Ovary (tissue), 9 donors: ENCODE data around the gene NOXO1. TPM values are rescaled to one million over a fixed set of nuclear protein-coding genes. Genes with fewer than 3 reads are reported as not detected.

Experiments
- DNase-seq, 5 donors: peaks; one replicate each; pipeline ENCODE4 v3.0.0-alpha.2; 2019 to 2020
- H3K27ac ChIP-seq, 2 donors: fragments of 200-600 bp; one replicate each; pipeline versions ENCODE4 v1.5.1 to v1.8.0; 2019 to 2022
- H3K27me3 ChIP-seq: fragments of 200-600 bp; one replicate; pipeline ENCODE4 v1.8.0; 2022
- H3K36me3 ChIP-seq: fragments of 200-600 bp; sonication (generic); one replicate; pipeline ENCODE4 v1.5.1; 2019
- H3K4me1 ChIP-seq: one replicate; pipeline ENCODE4 v1.8.1; 2013; ENCODE audit warnings: mild to moderate bottlenecking, moderate library complexity; ENCODE audit not compliant: insufficient read depth
- H3K4me3 ChIP-seq: fragments of 200-600 bp; sonication (generic); one replicate; pipeline ENCODE4 v1.5.1; 2017
- H3K9me3 ChIP-seq, 2 donors: fragments of 200-600 bp in 1 of 2; sonication (generic) in 1 of 2; one replicate each; pipeline versions ENCODE4 v1.5.1 to v1.8.1; 2013 to 2019; ENCODE audit warnings: mild to moderate bottlenecking in 1 of 2, moderate library complexity in 1 of 2
- EP300 ChIP-seq: sonication (generic); formaldehyde crosslinking; IDR thresholded peaks from one replicate; pipeline ENCODE4 v1.6.1; 2017; ENCODE audit warnings: antibody characterized with exemption
- POLR2A ChIP-seq: fragments of 450-650 bp; IDR thresholded peaks from one replicate; pipeline ENCODE4 v1.6.1; 2017; ENCODE audit warnings: antibody characterized with exemption, mild to moderate bottlenecking, moderate library complexity
- WGBS, 3 donors: extraction: QIAGEN DNeasy Blood & Tissue Kit in 1 of 3; methylation state at CpG; one replicate each; pipeline versions ENCODE4 v1.1.5 to v1.1.7; 2013 to 2017; 5-methylcytosine and 5-hydroxymethylcytosine counted together
- intact Hi-C, 4 donors: fragments of 100-400 bp; cut with DNase I; formaldehyde crosslinking; loops; one replicate each; pipeline versions ENCODE4 v1.11.0 to v1.15.1; 2022 to 2023
- polyA plus RNA-seq, 2 donors: library from polyadenylated mRNA; stranded (reverse); fragments of 200-250 nt in 1 of 2; fragments of 350-450 nt in 1 of 2; fragmentation: Illumina TruSeq in 1 of 2; extraction: RNeasy Lipid Tissue Mini Kit (QIAGEN cat#74804) in 1 of 2; gene quantifications; one replicate each; pipeline ENCODE4 v1.2.3, GENCODE V29; 2013 to 2014
- total RNA-seq, 7 donors: library from RNA; depleted of rRNA in 2 of 7; stranded (reverse); fragments of >200 nt in 2 of 7; fragmentation: NEBNext Ultra II Directional in 3 of 7; extraction: Animal tissue kit (Norgen Biotek cat#: 25700) in 3 of 7; gene quantifications; one replicate each; pipeline versions ENCODE4 v1.1.0 to v1.2.4, GENCODE V29; 2016 to 2023
- TF ChIP-seq, protein P1 (sequence below), 3 donors: fragments of 450-650 bp in 2 of 3; fragments of 200-600 bp in 1 of 3; IDR thresholded peaks; one replicate each; pipeline versions ENCODE4 v1.5.1 to v1.8.0; 2016 to 2022; ENCODE audit warnings: antibody characterized with exemption in 3 of 3, mild to moderate bottlenecking in 1 of 3
- donor health status: DM: no; HTN: no; CAD: no; lungs with moderate emphysema.
- donor health status: DM: no; HTN: no; CAD: no.
- donor health status: Bipolar disorder and iron deficiency.
- donor health status: DM: yes; HTN: yes; CAD: no.
- donor health status: DM: no; HTN: no; CAD: no.
- donor health status: DM: yes; HTN: yes; CAD: no.

NOXO1 gene
- total and polyA plus RNA-seq, 9 donors: 0.36 to 1.3 (median 0.48) TPM; not detected in 4

DNA sequence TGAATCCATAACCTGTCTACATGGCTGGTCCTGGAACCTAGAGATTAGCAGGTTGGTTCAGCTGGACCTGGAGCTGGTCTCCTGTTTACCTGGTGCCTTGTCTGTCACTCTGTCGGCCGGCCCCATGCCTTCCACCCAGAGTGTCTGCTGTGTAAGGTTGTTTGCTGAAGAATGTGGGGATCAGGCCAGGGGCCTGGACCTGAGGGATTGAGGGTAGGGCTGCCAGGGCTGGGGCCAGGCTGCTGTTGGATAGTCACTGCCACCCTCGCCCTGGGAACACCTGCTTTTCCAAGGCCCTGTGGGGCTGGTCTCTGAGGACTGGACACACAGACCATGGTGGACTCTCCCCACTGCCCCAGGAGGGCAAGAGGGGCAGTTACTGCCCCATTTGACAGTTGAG lies 46.9 kb upstream of the NOXO1 start:
- no peak overlapping the region for H3K4me3 ChIP-seq
- 43 to 62% (median 57%) methylated on average over 3 of the region's 3 CpGs for WGBS, 3 donors
- H3K4me1 ChIP-seq: peaks cover 22% of the 10 kb centered on the region
- H3K27ac ChIP-seq: peak overlapping the region in 1 of 2 donors; percentile 6
- no peaks in the 10 kb centered on the region for H3K9me3 ChIP-seq
- DNase-seq: peak in 1 of 5 donors; percentile 21
- TF ChIP-seq, protein P1, sequence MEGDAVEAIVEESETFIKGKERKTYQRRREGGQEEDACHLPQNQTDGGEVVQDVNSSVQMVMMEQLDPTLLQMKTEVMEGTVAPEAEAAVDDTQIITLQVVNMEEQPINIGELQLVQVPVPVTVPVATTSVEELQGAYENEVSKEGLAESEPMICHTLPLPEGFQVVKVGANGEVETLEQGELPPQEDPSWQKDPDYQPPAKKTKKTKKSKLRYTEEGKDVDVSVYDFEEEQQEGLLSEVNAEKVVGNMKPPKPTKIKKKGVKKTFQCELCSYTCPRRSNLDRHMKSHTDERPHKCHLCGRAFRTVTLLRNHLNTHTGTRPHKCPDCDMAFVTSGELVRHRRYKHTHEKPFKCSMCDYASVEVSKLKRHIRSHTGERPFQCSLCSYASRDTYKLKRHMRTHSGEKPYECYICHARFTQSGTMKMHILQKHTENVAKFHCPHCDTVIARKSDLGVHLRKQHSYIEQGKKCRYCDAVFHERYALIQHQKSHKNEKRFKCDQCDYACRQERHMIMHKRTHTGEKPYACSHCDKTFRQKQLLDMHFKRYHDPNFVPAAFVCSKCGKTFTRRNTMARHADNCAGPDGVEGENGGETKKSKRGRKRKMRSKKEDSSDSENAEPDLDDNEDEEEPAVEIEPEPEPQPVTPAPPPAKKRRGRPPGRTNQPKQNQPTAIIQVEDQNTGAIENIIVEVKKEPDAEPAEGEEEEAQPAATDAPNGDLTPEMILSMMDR (IDR thresholded peaks at IDR 0.05): no peak
- TF ChIP-seq POLR2A: no peak
- no peak for TF ChIP-seq EP300
- intact Hi-C loops: loop anchor here in 1 of 4 donors (5.0 kb wide), 1 partner anchor 124 kb away; no protein-coding TSS in a partner anchor
- no peaks in the 10 kb centered on the region for H3K27me3 ChIP-seq
- no peaks in the 10 kb centered on the region for H3K36me3 ChIP-seq

DNA sequence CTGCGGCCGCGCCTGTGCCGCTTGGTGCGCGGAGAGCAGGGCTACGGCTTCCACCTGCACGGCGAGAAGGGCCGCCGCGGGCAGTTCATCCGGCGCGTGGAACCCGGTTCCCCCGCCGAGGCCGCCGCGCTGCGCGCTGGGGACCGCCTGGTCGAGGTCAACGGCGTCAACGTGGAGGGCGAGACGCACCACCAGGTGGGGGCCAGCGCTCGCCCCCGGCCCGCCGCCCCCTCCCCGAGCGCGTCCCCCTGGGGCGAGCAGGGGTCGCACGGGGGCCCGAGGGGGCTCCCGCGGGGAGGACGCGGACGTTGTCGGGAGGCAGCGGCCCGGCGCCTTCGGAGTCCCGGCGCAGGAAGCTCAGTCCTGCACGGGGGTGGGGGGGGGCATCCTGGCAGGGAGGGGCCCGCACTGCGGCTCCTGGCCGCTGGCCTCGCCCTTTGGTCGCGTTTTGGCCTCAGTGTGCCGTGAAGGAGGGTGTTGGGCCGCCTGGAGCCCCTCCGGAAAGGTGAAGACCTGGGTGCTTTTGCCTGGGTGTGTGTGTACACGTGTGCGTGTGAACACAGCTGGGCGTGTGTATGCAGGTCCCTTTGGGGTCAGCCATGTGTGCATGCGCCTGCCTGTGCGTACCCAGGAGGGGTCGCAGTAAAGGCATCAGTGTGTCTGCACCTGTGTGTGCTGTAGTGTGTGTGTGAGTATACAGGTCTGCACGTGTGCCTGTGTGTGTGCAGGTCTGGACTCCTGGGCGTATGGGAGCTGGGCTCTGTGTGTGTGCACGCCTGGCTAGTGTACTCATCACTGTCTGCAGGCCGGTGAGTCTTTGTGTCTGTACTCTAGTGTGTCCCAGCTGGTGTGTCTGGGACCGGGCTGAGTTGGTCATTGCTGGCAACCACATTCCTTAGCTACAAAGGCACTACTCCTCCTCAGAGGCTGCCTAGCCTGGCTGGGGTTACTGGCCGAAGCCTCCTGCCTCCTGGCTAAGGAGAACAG lies 46.0 kb upstream of the NOXO1 start:
- Histone ChIP-seq H3K27ac (peak overlapping the region; percentile 26 to 61), H3K27me3 (no peaks in the 10 kb centered on the region), H3K4me1 (peaks cover 18% of the 10 kb centered on the region), H3K4me3 (peak overlapping the region; percentile 52), H3K36me3 (no peaks in the 10 kb centered on the region), H3K9me3 (no peaks in the 10 kb centered on the region)
- DNase-seq: peak in 3 of 5 donors; percentile 36 to 51 (median 49)
- no peak for TF ChIP-seq POLR2A
- TF ChIP-seq, protein P1 (IDR thresholded peaks at IDR 0.05): no peak
- TF ChIP-seq EP300: no peak
- intact Hi-C loops: loop anchor here in 1 of 4 donors (5.0 kb wide), 1 partner anchor 125 kb away; no protein-coding TSS in a partner anchor
- 3 to 6% (median 3%) methylated on average over 25 to 76 of the region's 76 CpGs for WGBS, 3 donors

DNA sequence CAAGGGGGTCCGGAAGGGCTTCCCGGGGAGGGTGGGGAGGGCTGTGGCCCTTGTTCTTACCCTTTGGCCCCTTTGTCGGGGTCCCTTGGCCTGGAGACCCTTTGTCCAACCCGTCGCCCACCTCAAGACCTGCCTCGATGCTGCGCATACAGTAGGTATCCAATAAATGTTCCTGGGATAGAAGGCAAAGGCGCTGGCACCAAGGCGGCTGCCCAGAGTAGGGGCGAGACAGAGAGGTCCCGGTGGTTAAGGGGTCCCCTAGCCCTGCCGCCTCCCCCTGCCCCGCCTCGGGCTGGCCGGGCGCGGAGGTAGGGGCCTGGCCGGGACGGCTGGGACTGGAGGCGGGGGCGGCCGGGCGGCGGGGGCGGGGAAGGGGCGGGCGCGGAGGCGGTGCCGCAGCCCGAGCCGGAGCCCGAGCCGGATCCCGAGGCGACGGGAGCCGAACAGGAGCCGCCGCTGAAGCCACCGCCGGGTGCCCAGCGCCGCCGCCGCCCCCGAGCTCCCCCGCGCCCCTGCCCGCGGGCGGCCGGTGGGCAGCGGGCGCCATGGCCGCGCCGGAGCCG lies 45.3 kb upstream of the NOXO1 start, which contains the start of gene NHERF2:
Gene NHERF2 (plus strand): TSS at position 442 of the 563 bp plus-strand sequence. CDS start 104 bp downstream, at position 546.
- no peaks in the 10 kb centered on the region for H3K9me3 ChIP-seq
- H3K4me3 ChIP-seq: peak within 1 kb of the TSS; percentile 52
- WGBS, 3 donors: 6 to 28% (median 10%) methylated on average over 14 to 53 of the region's 59 CpGs
- H3K27ac ChIP-seq: peak within 1 kb of the TSS; percentile 26 to 61
- H3K4me1 ChIP-seq: peaks cover 18% of the 10 kb centered on the region
- DNase-seq: peak in 2 of 5 donors; percentile 54 to 61
- no peaks in the 10 kb centered on the region for H3K27me3 ChIP-seq
- TF ChIP-seq EP300 (no peak), POLR2A (no peak)
- TF ChIP-seq, protein P1 (IDR thresholded peaks at IDR 0.05): no peak
- H3K36me3 ChIP-seq: no peaks in the 10 kb centered on the region
- intact Hi-C loops: loop anchor here in 1 of 4 donors (5.0 kb wide), 1 partner anchor 126 kb away; no protein-coding TSS in a partner anchor

DNA sequence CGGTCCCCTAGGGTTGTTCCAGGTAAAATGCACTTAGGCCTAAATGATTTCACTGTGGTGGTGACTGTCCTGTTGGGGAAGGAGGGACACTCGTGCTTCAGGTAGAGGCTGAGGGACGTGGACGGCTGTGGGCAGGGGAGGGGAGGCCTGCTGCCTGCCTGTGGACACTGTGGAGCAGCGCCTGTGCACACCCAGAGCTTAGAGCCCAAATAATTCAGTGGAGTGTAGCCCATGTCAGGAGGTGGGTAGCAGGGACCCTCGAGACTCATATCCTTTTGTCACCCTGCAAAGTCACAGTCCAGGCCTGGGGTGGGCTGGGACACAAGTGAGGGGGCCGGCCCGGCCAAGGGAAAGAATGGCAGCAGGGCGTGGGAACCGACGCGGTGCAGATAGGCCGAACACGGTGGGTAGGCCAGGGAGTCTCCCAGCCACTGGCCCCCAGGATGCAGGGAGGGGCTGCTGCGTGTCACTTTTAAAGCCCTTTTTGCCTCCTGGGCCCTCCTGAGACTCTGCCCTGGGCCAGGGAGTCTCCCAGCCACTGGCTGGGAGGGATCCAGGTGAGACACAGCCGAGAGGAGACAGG lies 44.7 kb upstream of the NOXO1 start:
- H3K27me3 ChIP-seq: no peaks in the 10 kb centered on the region
- no peaks in the 10 kb centered on the region for H3K36me3 ChIP-seq
- no peak for DNase-seq
- H3K4me3 ChIP-seq: no peak overlapping the region
- H3K27ac ChIP-seq: no peak overlapping the region
- H3K9me3 ChIP-seq: no peaks in the 10 kb centered on the region
- WGBS, 3 donors: 77 to 84% (median 81%) methylated on average over 16 of the region's 16 CpGs
- TF ChIP-seq, protein P1 (IDR thresholded peaks at IDR 0.05): no peak
- TF ChIP-seq EP300 (no peak), POLR2A (no peak)
- intact Hi-C loops: loop anchor here in 1 of 4 donors (5.0 kb wide), 1 partner anchor 126 kb away; no protein-coding TSS in a partner anchor
- peaks cover 18% of the 10 kb centered on the region for H3K4me1 ChIP-seq
